Measurements from ENCODE around the gene UBE2S. TPM values are rescaled to one million over a fixed set of nuclear protein-coding genes. Genes with fewer than 3 reads are reported as not detected.

UBE2S gene
- total and polyA plus RNA-seq, 2 of the 8 experiments (the other 6 are each of a cell fraction or from before 2014, with no cell fraction given) = 398 to 530 TPM

- Histone ChIP-seq H3K4me3 (ENCODE audit: extremely low read depth in 1 of 4, insufficient read depth in 2 of 4, low read depth in 3 of 4, low read length in 4 of 4) (peak overlapping the region; percentile 64 to 98 (median 80)), H3K79me2 (ENCODE audit: control insufficient read depth in 1 of 2, insufficient read depth in 2 of 2, low read length in 2 of 2) (peaks cover 12 to 33% of the 10 kb centered on the region in 2 experiments), H3K18ac (ENCODE audit: extremely low read depth, low read length) (peak overlapping the region; percentile 83; the same call in 1 of the 2 replicates), H3K27me3 (replicated peaks in 1 of 4; ENCODE audit: control insufficient read depth in 3 of 4, extremely low read depth in 1 of 4, insufficient read depth in 3 of 4, low read length in 3 of 4) (peaks cover 0 to 4% (median 1%) of the 10 kb centered on the region in 4 experiments; a peak in 2 of 7 replicates), H4K91ac (replicated peaks; ENCODE audit: insufficient read length, low read length) (no peak overlapping the region), H2BK12ac (ENCODE audit: low read depth, low read length) (no peak overlapping the region), H3K23ac (ENCODE audit: insufficient read length) (no peak overlapping the region), H2AK5ac (ENCODE audit: low read depth, low read length) (no peak overlapping the region), H4K8ac (ENCODE audit: extremely low read depth, insufficient read depth, low read length) (no peak overlapping the region; the same call in 1 of the 2 replicates), H4K5ac (ENCODE audit: insufficient read length, low read depth, low read length) (no peak overlapping the region), H3K14ac (ENCODE audit: insufficient read length) (no peak overlapping the region), H3K9ac (replicated peaks in 1 of 4; ENCODE audit: extremely low read depth in 1 of 4, low read depth in 3 of 4, low read length in 3 of 4) (peak overlapping the region; percentile 56 to 85 (median 80)), H4K20me1 (replicated peaks in 1 of 2; ENCODE audit: control insufficient read depth in 1 of 2, insufficient read depth in 2 of 2, low read length in 2 of 2) (peaks cover 33 to 34% of the 10 kb centered on the region in 2 experiments), H2BK5ac (ENCODE audit: low read depth, low read length) (no peak overlapping the region), H2AFZ (ENCODE audit: low read length) (no peak overlapping the region), H2BK15ac (ENCODE audit: low read length) (no peak overlapping the region), H3K79me1 (ENCODE audit: low read depth, low read length) (peaks cover 15% of the 10 kb centered on the region), H3K23me2 (ENCODE audit: low read depth, low read length) (peaks cover 13% of the 10 kb centered on the region), H2BK20ac (ENCODE audit: low read length) (no peak overlapping the region), H2BK120ac (replicated peaks; ENCODE audit: low read depth, low read length) (no peak overlapping the region), H3K4me2 (ENCODE audit: insufficient read depth in 1 of 2, low read depth in 2 of 2, low read length in 2 of 2) (peak overlapping the region; percentile 88 to 99), H3K36me3 (ENCODE audit: control insufficient read depth in 2 of 4, insufficient read depth in 4 of 4, low read length in 3 of 4) (peaks cover 21 to 48% (median 38%) of the 10 kb centered on the region in 4 experiments), H3K9me3 (ENCODE audit: insufficient read depth in 2 of 2, low read depth in 1 of 2, low read length in 1 of 2) (no peaks in the 10 kb centered on the region; a peak in 1 of 4 replicates), H3K56ac (replicated peaks; ENCODE audit: insufficient read length, low read depth, low read length) (no peak overlapping the region), H3K4me1 (replicated peaks in 1 of 4; ENCODE audit: control insufficient read depth in 3 of 4, insufficient read depth in 4 of 4, low read length in 3 of 4) (peaks cover 0 to 20% (median 13%) of the 10 kb centered on the region in 4 experiments; a peak in 6 of 7 replicates), H3K4ac (replicated peaks; ENCODE audit: insufficient read length, low read depth, low read length) (no peak overlapping the region), H3K27ac (ENCODE audit: low read depth, low read length) (peak overlapping the region; percentile 94)
- ChIA-PET CTCF (ENCODE audit: partially characterized antibody) (interaction anchor here (1.1 to 2.2 kb wide), 2 partner anchors 23 to 24 kb away, joined by 3 to 8 read pairs; partner anchors contain the start of gene TMEM238), POLR2A (ENCODE audit: partially characterized antibody) (interaction anchor here (0.6 to 34.6 kb wide), 70 partner anchors 6 to 987 kb away, joined by 3 to 874 read pairs (median 5); partner anchors contain the start of genes C19orf85, DNAAF3, EPS8L1 and FIZ1)
- whole genome bisulfite sequencing, 2 experiments (ENCODE audit: extremely low coverage in 1 of 2, insufficient coverage in 1 of 2, insufficient read length in 1 of 2, insufficient replicate concordance in 2 of 2, low coverage in 1 of 2, low lambda C conversion rate in 2 of 2, missing lambda C conversion rate in 1 of 2) = 40% methylated on average over 14 of the region's 35 CpGs; no CpG with 5 or more reads in 1 of the 2 experiments
- no peak for FAIRE-seq
- no peak for DNase-seq (ENCODE audit: low read depth in 1 of 2, low spot score in 2 of 2)
- TF ChIP-seq JUND (IDR thresholded peaks at IDR 0.05; ENCODE audit: low read length) (no peak), GTF2F1 (IDR thresholded peaks at IDR 0.05; ENCODE audit: borderline replicate concordance, low read depth, low read length) (no peak), MAFK (IDR thresholded peaks at IDR 0.05; ENCODE audit: low read depth, low read length) (no peak), ASH2L (IDR thresholded peaks at IDR 0.05; ENCODE audit: low read length) (no peak), BACH1 (IDR thresholded peaks at IDR 0.05; ENCODE audit: low read length) (no peak), RFX5 (IDR thresholded peaks at IDR 0.05; ENCODE audit: borderline replicate concordance, low read depth, low read length) (no peak), POU5F1 (IDR thresholded peaks at IDR 0.05; ENCODE audit: low read depth, low read length) (no peak), HDAC6 (IDR thresholded peaks at IDR 0.05; ENCODE audit: low read depth, low read length) (no peak), POLR2AphosphoS5 (IDR thresholded peaks at IDR 0.05; ENCODE audit: low read depth, low read length) (no peak), RNF2 (IDR thresholded peaks at IDR 0.05; ENCODE audit: borderline replicate concordance, low read depth, low read length, missing control alignments, poor library complexity, severe bottlenecking) (no peak), MAX (IDR thresholded peaks at IDR 0.05) (no peak), SUZ12 (IDR thresholded peaks at IDR 0.05; ENCODE audit: low read length) (no peak)
Measured at GRCh38 chr19:55406826-55407549, 600 bp downstream of the UBE2S start.

Measured in H1 (cell line).